MM.1S (cell line): ENCODE results near the gene MAPK7.

ENCODE experiments used
- DNase-seq: peaks from one replicate; pipeline ENCODE4 v3.0.0-alpha.2; 2015
- H2AFZ ChIP-seq: fragments of 300-600 bp; sonication (generic); 2 replicates; pipeline ENCODE4 v1.6.0; 2016; ENCODE audit warnings: antibody characterized with exemption, low read length
- H3F3A ChIP-seq: fragments of 300-600 bp; sonication (generic); 2 replicates; pipeline ENCODE4 v1.6.1; 2016; ENCODE audit warnings: mild to moderate bottlenecking, antibody characterized with exemption, low read length, moderate library complexity, mixed read lengths; ENCODE audit not compliant: insufficient read depth
- H3K27ac ChIP-seq: fragments of 300-600 bp; sonication (generic); 2 replicates; pipeline ENCODE4 v1.5.1; 2016; ENCODE audit warnings: mild to moderate bottlenecking, low read length
- H3K27me3 ChIP-seq: fragments of 300-600 bp; sonication (generic); replicated peaks from 2 replicates; pipeline ENCODE4 v1.6.0; 2016; ENCODE audit warnings: low read length; ENCODE audit not compliant: insufficient read depth
- H3K36me3 ChIP-seq: fragments of 300-600 bp; sonication (generic); replicated peaks from 2 replicates; pipeline ENCODE4 v1.6.1; 2016; ENCODE audit warnings: mild to moderate bottlenecking, low read length, mixed read lengths; ENCODE audit not compliant: insufficient read depth
- H3K4me1 ChIP-seq: fragments of 300-600 bp; sonication (generic); 2 replicates; pipeline ENCODE4 v1.6.1; 2016; ENCODE audit warnings: low read length, mixed read lengths
- H3K4me2 ChIP-seq: fragments of 300-600 bp; sonication (generic); 2 replicates; pipeline ENCODE4 v1.6.0; 2016; ENCODE audit warnings: low read depth, low read length
- H3K4me3 ChIP-seq: fragments of 300-600 bp; sonication (generic); 2 replicates; pipeline ENCODE4 v1.5.1; 2016; ENCODE audit warnings: low read length, mixed read lengths
- H3K79me2 ChIP-seq: fragments of 300-600 bp; sonication (generic); 2 replicates; pipeline ENCODE4 v1.6.1; 2016; ENCODE audit warnings: mixed run types, low read length, mixed read lengths
- H3K9ac ChIP-seq: fragments of 300-600 bp; sonication (generic); 2 replicates; pipeline ENCODE4 v1.6.1; 2016; ENCODE audit warnings: low read length, mixed read lengths
- H3K9me2 ChIP-seq: fragments of 300-600 bp; sonication (generic); replicated peaks from 2 replicates; pipeline ENCODE4 v1.6.1; 2016; ENCODE audit warnings: mild to moderate bottlenecking, low read length, mixed read lengths; ENCODE audit not compliant: insufficient read depth
- H3K9me3 ChIP-seq: fragments of 300-600 bp; sonication (generic); replicated peaks from 2 replicates; pipeline ENCODE4 v1.6.1; 2016; ENCODE audit warnings: mild to moderate bottlenecking, low read length, mixed read lengths; ENCODE audit not compliant: insufficient read depth
- H4K20me1 ChIP-seq: fragments of 300-600 bp; sonication (generic); 2 replicates; pipeline ENCODE4 v1.6.1; 2016; ENCODE audit warnings: mild to moderate bottlenecking, low read length, moderate library complexity, mixed read lengths; ENCODE audit not compliant: insufficient read depth
- CTCF ChIP-seq: fragments of 300-600 bp; sonication (generic); IDR thresholded peaks from 2 replicates; pipeline ENCODE4 v1.5.1; 2016; ENCODE audit warnings: antibody characterized with exemption, low read length, mixed read lengths
- EZH2 ChIP-seq: fragments of 300-600 bp; sonication (generic); optimal IDR thresholded peaks from 2 replicates; pipeline ENCODE3; 2017; ENCODE audit warnings: low read depth, mild to moderate bottlenecking, antibody characterized with exemption, low read length, mixed read lengths
- EZH2phosphoT487 ChIP-seq: fragments of 300-600 bp; sonication (generic); IDR thresholded peaks from 2 replicates; pipeline ENCODE4 v1.6.1; 2018; ENCODE audit warnings: antibody characterized with exemption, low read length

MAPK7 gene

GRCh38 chr17:19401321-19402010 lies 23.2 kb downstream of the MAPK7 start:
- Histone ChIP-seq H3F3A (no peaks in the 10 kb centered on the region), H3K79me2 (no peaks in the 10 kb centered on the region), H3K4me3 (no peak overlapping the region), H2AFZ (no peak overlapping the region), H3K4me1 (peaks cover 6% of the 10 kb centered on the region), H3K27me3 (no peaks in the 10 kb centered on the region), H3K4me2 (no peak overlapping the region), H3K36me3 (no peaks in the 10 kb centered on the region), H3K9me3 (no peaks in the 10 kb centered on the region), H3K9me2 (no peaks in the 10 kb centered on the region), H4K20me1 (no peaks in the 10 kb centered on the region), H3K27ac (no peak overlapping the region), H3K9ac (no peak overlapping the region)
- no peak for DNase-seq
- no peak for TF ChIP-seq EZH2

DNA sequence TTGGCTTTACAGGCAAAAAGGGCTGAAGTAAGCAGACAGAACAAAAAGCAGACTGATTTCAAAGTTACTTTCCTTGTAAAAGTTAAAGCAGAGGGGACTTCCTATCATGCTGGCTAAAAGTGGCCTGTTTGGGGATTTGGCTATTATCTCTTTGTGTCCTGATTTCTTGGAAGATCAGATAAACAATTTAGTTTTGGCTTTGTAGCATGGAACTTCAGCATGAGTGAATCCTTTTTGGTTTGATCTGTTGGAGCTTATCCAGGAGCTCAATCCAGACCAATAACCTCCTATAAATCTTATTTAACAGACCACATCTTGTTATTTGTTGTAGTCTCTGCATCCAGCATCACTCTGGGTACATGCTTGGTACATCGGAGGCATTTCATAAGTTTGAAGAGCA lies 23.9 kb downstream of the MAPK7 start:
- Histone ChIP-seq H3K27me3 (no peaks in the 10 kb centered on the region), H3K27ac (no peak overlapping the region), H3K4me1 (peaks cover 6% of the 10 kb centered on the region), H3K9me2 (no peaks in the 10 kb centered on the region), H2AFZ (no peak overlapping the region), H3K9ac (no peak overlapping the region), H3K4me3 (no peak overlapping the region), H3K4me2 (no peak overlapping the region), H3K9me3 (no peaks in the 10 kb centered on the region), H3K79me2 (no peaks in the 10 kb centered on the region), H4K20me1 (no peaks in the 10 kb centered on the region), H3F3A (no peaks in the 10 kb centered on the region), H3K36me3 (no peaks in the 10 kb centered on the region)
- no peak for TF ChIP-seq CTCF
- TF ChIP-seq EZH2phosphoT487 = no peak
- no peak for TF ChIP-seq EZH2
- no peak for DNase-seq

DNA sequence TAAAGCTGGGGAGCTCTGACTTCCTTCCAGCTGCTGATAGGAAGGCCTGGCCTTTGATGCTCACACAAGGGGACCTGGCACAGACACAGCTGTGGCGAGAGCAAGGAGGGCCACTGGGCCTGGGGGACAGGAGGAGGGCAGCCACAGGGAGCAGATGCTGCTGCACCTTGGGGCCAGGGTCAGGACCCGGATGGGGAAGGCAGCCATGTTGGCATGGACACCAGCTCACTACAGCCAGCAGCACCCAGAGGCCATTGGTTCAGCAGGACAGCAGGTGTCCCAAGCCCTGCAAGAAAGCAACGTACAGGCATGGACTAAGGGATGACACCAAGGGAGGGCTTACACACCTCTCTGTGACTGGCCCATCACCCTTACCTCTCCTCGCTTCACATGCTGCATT lies 24.7 kb downstream of the MAPK7 start:
- Histone ChIP-seq H3K9ac (no peak overlapping the region), H4K20me1 (no peaks in the 10 kb centered on the region), H3K4me2 (no peak overlapping the region), H3F3A (no peaks in the 10 kb centered on the region), H2AFZ (no peak overlapping the region), H3K4me3 (no peak overlapping the region), H3K27ac (no peak overlapping the region), H3K9me2 (no peaks in the 10 kb centered on the region), H3K36me3 (no peaks in the 10 kb centered on the region), H3K4me1 (no peaks in the 10 kb centered on the region), H3K79me2 (no peaks in the 10 kb centered on the region), H3K27me3 (no peaks in the 10 kb centered on the region), H3K9me3 (no peaks in the 10 kb centered on the region)
- no peak for TF ChIP-seq CTCF
- no peak for TF ChIP-seq EZH2phosphoT487
- no peak for TF ChIP-seq EZH2
- DNase-seq = no peak

- no peak overlapping the region for H2AFZ ChIP-seq
- no peaks in the 10 kb centered on the region for H3F3A ChIP-seq
- no peaks in the 10 kb centered on the region for H3K9me3 ChIP-seq
- no peaks in the 10 kb centered on the region for H4K20me1 ChIP-seq
- H3K79me2 ChIP-seq = no peaks in the 10 kb centered on the region
- TF ChIP-seq EZH2 (no peak), CTCF (no peak), EZH2phosphoT487 (no peak)
- no peaks in the 10 kb centered on the region for H3K4me1 ChIP-seq
- H3K9ac ChIP-seq = no peak overlapping the region
- no peaks in the 10 kb centered on the region for H3K9me2 ChIP-seq
- H3K4me3 ChIP-seq = no peak overlapping the region
- no peak overlapping the region for H3K4me2 ChIP-seq
- no peaks in the 10 kb centered on the region for H3K36me3 ChIP-seq
- H3K27me3 ChIP-seq = no peaks in the 10 kb centered on the region
- no peak overlapping the region for H3K27ac ChIP-seq
- DNase-seq = no peak
Observed at GRCh38 chr17:19404264-19404663, 26.0 kb downstream of the MAPK7 start.
